PC-3 (cell line): ENCODE results near the gene EPO.

Source experiments
- CTCF ChIP-seq: fragments of 300-600 bp; sonication (generic); conservative IDR thresholded peaks from 2 replicates; pipeline ENCODE4 v1.5.1; 2017; ENCODE audit warnings: antibody characterized with exemption, low read depth, mild to moderate bottlenecking, low read length
- EZH2phosphoT487 ChIP-seq: fragments of 300-600 bp; sonication (generic); IDR thresholded peaks from 2 replicates; pipeline ENCODE4 v1.6.1; 2018; ENCODE audit warnings: mild to moderate bottlenecking, antibody characterized with exemption, low read length, borderline replicate concordance

- no peak for TF ChIP-seq CTCF
- TF ChIP-seq EZH2phosphoT487: no peak
Observed at GRCh38 chr7:100688326-100688860, 31.9 kb upstream of the EPO start.
